HepG2 (cell line): ENCODE data around the gene SLC38A4. TPM values are rescaled to one million over a fixed set of nuclear protein-coding genes. Genes with fewer than 3 reads are reported as not detected.

Experiments
- ARID5B ChIP-seq: IDR thresholded peaks from 2 replicates; pipeline ENCODE4 v1.4.0; 2020; ENCODE audit warnings: mild to moderate bottlenecking, missing genetic modification reagents
- BRD4 ChIP-seq: sonication (generic); formaldehyde crosslinking; IDR thresholded peaks from 2 replicates; pipeline ENCODE4 v1.4.0; 2020; ENCODE audit warnings: missing genetic modification reagents
- CEBPG ChIP-seq: IDR thresholded peaks from 2 replicates; pipeline ENCODE4 v1.6.1; 2016
- CSRNP2 ChIP-seq: sonication (generic); formaldehyde crosslinking; conservative IDR thresholded peaks from 2 replicates; pipeline ENCODE4 v1.8.0; 2022; ENCODE audit warnings: low read depth, missing genetic modification reagents
- ELF3 ChIP-seq: IDR thresholded peaks from 2 replicates; pipeline ENCODE4 v1.6.1; 2016; ENCODE audit warnings: missing genetic modification reagents, missing compliant biosample characterization
- FOSL2 ChIP-seq: sonication (generic); formaldehyde crosslinking; IDR thresholded peaks from 2 replicates; pipeline ENCODE4 v1.4.0; 2020; ENCODE audit warnings: missing genetic modification reagents
- HNF4A ChIP-seq: sonication (generic); formaldehyde crosslinking; IDR thresholded peaks from 2 replicates; pipeline ENCODE4 v1.4.0; 2020; ENCODE audit warnings: missing genetic modification reagents
- MBD4 ChIP-seq: IDR thresholded peaks from 2 replicates; pipeline ENCODE4 v1.6.1; 2012; ENCODE audit warnings: low read length, inconsistent platforms, borderline replicate concordance
- MED1 ChIP-seq: sonication (generic); formaldehyde crosslinking; IDR thresholded peaks from 2 replicates; pipeline ENCODE4 v1.4.0; 2020; ENCODE audit warnings: missing genetic modification reagents
- MIXL1 ChIP-seq: IDR thresholded peaks from 2 replicates; pipeline ENCODE4 v1.6.1; 2016
- NCOA1 ChIP-seq: sonication (generic); formaldehyde crosslinking; IDR thresholded peaks from 2 replicates; pipeline ENCODE4 v1.9.0; 2021; ENCODE audit warnings: missing genetic modification reagents
- NFYB ChIP-seq: sonication (generic); formaldehyde crosslinking; IDR thresholded peaks from 2 replicates; pipeline ENCODE4 v1.4.0; 2020; ENCODE audit warnings: missing genetic modification reagents
- NR2F1 ChIP-seq, 2 experiments: fragments of 450-650 bp in 1 of 2; formaldehyde crosslinking in 1 of 2; IDR thresholded peaks; 2 replicates each; pipeline versions ENCODE4 v1.5.0 to v1.6.1; 2016 to 2020; ENCODE audit warnings: mild to moderate bottlenecking in 1 of 2, missing compliant biosample characterization in 1 of 2, missing genetic modification reagents in 1 of 2, moderate library complexity in 1 of 2
- NR2F2 ChIP-seq: IDR thresholded peaks from 2 replicates; pipeline ENCODE4 v1.6.1; 2012; ENCODE audit warnings: low read depth, inconsistent platforms, borderline replicate concordance
- REST ChIP-seq, 2 experiments: IDR thresholded peaks; 2 replicates each; pipeline ENCODE4 v1.6.1; 2011 to 2012; ENCODE audit warnings: low read length in 2 of 2, borderline replicate concordance in 1 of 2, low read depth in 1 of 2, mild to moderate bottlenecking in 1 of 2, moderate library complexity in 1 of 2
- SALL1 ChIP-seq: sonication (generic); formaldehyde crosslinking; IDR thresholded peaks from 2 replicates; pipeline ENCODE4 v1.8.0; 2022; ENCODE audit warnings: mild to moderate bottlenecking, missing genetic modification reagents
- SOX5 ChIP-seq: IDR thresholded peaks from 2 replicates; pipeline ENCODE4 v1.6.1; 2016; ENCODE audit warnings: borderline replicate concordance
- TBL1XR1 ChIP-seq: fragments of 150-350 bp; IDR thresholded peaks from 2 replicates; pipeline ENCODE4 v1.6.1; 2014; ENCODE audit warnings: borderline replicate concordance, low read length; ENCODE audit not compliant: partially characterized antibody
- TCF7 ChIP-seq: sonication (generic); IDR thresholded peaks from 2 replicates; pipeline ENCODE4 v1.6.1; 2016; ENCODE audit warnings: antibody characterized with exemption, low read depth
- ZGPAT ChIP-seq: IDR thresholded peaks from 2 replicates; pipeline ENCODE4 v1.6.1; 2016; ENCODE audit warnings: mild to moderate bottlenecking
- ZNF644 ChIP-seq: IDR thresholded peaks from 2 replicates; pipeline ENCODE4 v1.6.1; 2016; ENCODE audit warnings: low read depth
- ZNF747 ChIP-seq: sonication (generic); formaldehyde crosslinking; IDR thresholded peaks from 2 replicates; pipeline ENCODE4 v1.8.1; 2023; ENCODE audit warnings: missing genetic modification reagents, mild to moderate bottlenecking, borderline replicate concordance
- polyA plus RNA-seq, 8 experiments: library from polyadenylated mRNA; depleted of rRNA in 3 of 8; stranded (reverse) in 7 of 8; unstranded in 1 of 8; fragments of >200 nt; fragmentation: Illumina TruSeq in 4 of 8; extraction: Trizol in 4 of 8; gene quantifications; 2 replicates each; pipeline versions ENCODE4 v1.2.1 to v1.2.3, GENCODE V29; 2011 to 2016; ENCODE audit warnings: low read depth in 4 of 8, missing spikeins in 1 of 8, mixed read lengths in 1 of 8; ENCODE audit not compliant: insufficient read depth in 1 of 8
- total RNA-seq, 5 experiments: library from RNA; depleted of rRNA; stranded (reverse); fragments of >200 nt; fragmentation: Illumina TruSeq; extraction: Trizol; gene quantifications; 2 replicates each; pipeline ENCODE4 v1.2.3, GENCODE V29; 2016; ENCODE audit warnings: low read depth in 1 of 5

Gene SLC38A4
- total and polyA plus RNA-seq, 2 of the 13 experiments (the other 11 are each of a cell fraction or from before 2014, with no cell fraction given) = 3.5 to 5.2 TPM

GRCh38 chr12:46814143-46814542 is 11.7 kb downstream of the SLC38A4 start (continued):
- TF ChIP-seq TCF7 (peak; percentile 80), ARID5B (CRISPR knock-in tag) (peak; percentile 98), NFYB (CRISPR knock-in tag) (no peak), CSRNP2 (no peak), ZNF644 (CRISPR knock-in tag) (peak; percentile 62; the same call in 1 of the 2 replicates), NR2F1 (CRISPR knock-in tag; IDR thresholded peaks at IDR 0.05) (peak; percentile 83 to 97), ELF3 (CRISPR knock-in tag) (peak; percentile 68), CEBPG (CRISPR knock-in tag) (peak; percentile 73), MED1 (peak; percentile 96), FOSL2 (CRISPR knock-in tag) (peak; percentile 82), SOX5 (CRISPR knock-in tag) (peak; percentile 83), NR2F2 (peak; percentile 98), BRD4 (no peak), MIXL1 (CRISPR knock-in tag) (peak; percentile 89), ZGPAT (peak; percentile 72), SALL1 (CRISPR knock-in tag) (peak; percentile 95), ZNF747 (CRISPR knock-in tag) (peak; percentile 37; the same call in 1 of the 2 replicates), TBL1XR1 (peak; percentile 93), NCOA1 (CRISPR knock-in tag) (0 out of 2 replicates have a peak, but pooled peaks have one; percentile 35), HNF4A (CRISPR knock-in tag) (peak; percentile 86), MBD4 (0 out of 2 replicates have a peak, but pooled peaks have one; percentile 62), REST (IDR thresholded peaks at IDR 0.05; ENCODE audit: borderline replicate concordance in 1 of 2, low read depth in 1 of 2, low read length in 2 of 2) (0 out of 4 replicates have a peak, but pooled peaks of 1 of the 2 experiments have one; percentile 43)
